Suprapubic skin (tissue), 4 donors: ENCODE measurements around the gene PLCE1. TPM values are rescaled to one million over a fixed set of nuclear protein-coding genes. Genes with fewer than 3 reads are reported as not detected.

Experiments
- DNase-seq, 2 donors: peaks; one replicate each; pipeline ENCODE4 v3.0.0-alpha.2; 2019; ENCODE audit warnings: low spot score in 2 of 2
- H3K27ac ChIP-seq: fragments of 200-600 bp; sonication (generic); one replicate; pipeline ENCODE4 v1.5.1; 2019
- H3K27me3 ChIP-seq: fragments of 200-600 bp; sonication (generic); one replicate; pipeline ENCODE4 v1.5.1; 2019
- H3K36me3 ChIP-seq: fragments of 200-600 bp; sonication (generic); one replicate; pipeline ENCODE4 v1.5.1; 2019
- H3K4me1 ChIP-seq: fragments of 200-600 bp; sonication (generic); one replicate; pipeline ENCODE4 v1.5.1; 2019
- H3K4me3 ChIP-seq: fragments of 200-600 bp; sonication (generic); one replicate; pipeline ENCODE4 v1.5.1; 2019; ENCODE audit warnings: mild to moderate bottlenecking
- H3K9me3 ChIP-seq: fragments of 200-600 bp; sonication (generic); one replicate; pipeline ENCODE4 v1.5.1; 2019
- EP300 ChIP-seq: sonication (generic); formaldehyde crosslinking; IDR thresholded peaks from one replicate; pipeline ENCODE4 v1.6.1; 2017; ENCODE audit warnings: antibody characterized with exemption
- POLR2A ChIP-seq, 2 donors: fragments of 450-650 bp; IDR thresholded peaks; one replicate each; pipeline ENCODE4 v1.6.1; 2017; ENCODE audit warnings: antibody characterized with exemption in 2 of 2, mild to moderate bottlenecking in 2 of 2, moderate library complexity in 2 of 2
- POLR2AphosphoS5 ChIP-seq, 3 donors: sonication (generic); formaldehyde crosslinking; IDR thresholded peaks; one replicate each; pipeline ENCODE4 v1.6.1; 2017; ENCODE audit warnings: antibody characterized with exemption in 3 of 3
- WGBS: methylation state at CpG from one replicate; pipeline ENCODE4 v1.1.5; 2018; 5-methylcytosine and 5-hydroxymethylcytosine counted together
- total RNA-seq, 4 donors: library from RNA; depleted of rRNA; stranded (reverse); fragments of >200 nt; gene quantifications; one replicate each; pipeline ENCODE4 v1.1.0, GENCODE V29; 2016
- TF ChIP-seq, protein P1 (sequence below), 2 donors: fragments of 200-600 bp in 1 of 2; fragments of 450-650 bp in 1 of 2; sonication (generic) in 1 of 2; IDR thresholded peaks; one replicate each; pipeline ENCODE4 v1.5.1; 2016 to 2019; ENCODE audit warnings: antibody characterized with exemption in 2 of 2, mild to moderate bottlenecking in 1 of 2, moderate library complexity in 1 of 2

The PLCE1 gene
- total RNA-seq, 4 donors from 2014 or later = 1.0 to 2.8 (median 1.6) TPM

DNA sequence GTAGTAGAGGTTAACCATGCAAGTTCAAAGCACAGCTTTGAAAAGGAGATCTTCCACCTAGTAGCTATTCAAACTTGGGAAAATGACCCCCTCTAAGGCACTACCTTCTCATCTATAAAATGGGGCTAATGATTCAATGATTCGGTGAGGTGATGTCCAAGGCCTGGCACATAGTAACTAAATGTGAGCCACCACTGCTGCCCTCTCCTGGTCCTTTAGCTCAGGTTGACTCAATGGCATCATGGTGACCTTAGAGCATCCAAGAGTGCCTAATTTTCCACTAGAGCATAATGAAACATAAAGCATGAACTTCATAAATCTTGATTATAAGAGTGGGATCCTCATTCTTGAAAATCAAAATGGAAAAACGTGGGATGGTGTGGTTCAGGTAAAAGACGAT, 16.3 kb upstream of the PLCE1 start:
- no peak for DNase-seq
- H3K9me3 ChIP-seq = no peaks in the 10 kb centered on the region
- H3K27ac ChIP-seq = no peak overlapping the region
- 62% methylated on average over 3 of the region's 3 CpGs for WGBS
- TF ChIP-seq EP300 = no peak
- peaks cover 3% of the 10 kb centered on the region for H3K27me3 ChIP-seq
- H3K4me1 ChIP-seq = no peaks in the 10 kb centered on the region
- no peaks in the 10 kb centered on the region for H3K36me3 ChIP-seq
- H3K4me3 ChIP-seq = no peak overlapping the region

DNA sequence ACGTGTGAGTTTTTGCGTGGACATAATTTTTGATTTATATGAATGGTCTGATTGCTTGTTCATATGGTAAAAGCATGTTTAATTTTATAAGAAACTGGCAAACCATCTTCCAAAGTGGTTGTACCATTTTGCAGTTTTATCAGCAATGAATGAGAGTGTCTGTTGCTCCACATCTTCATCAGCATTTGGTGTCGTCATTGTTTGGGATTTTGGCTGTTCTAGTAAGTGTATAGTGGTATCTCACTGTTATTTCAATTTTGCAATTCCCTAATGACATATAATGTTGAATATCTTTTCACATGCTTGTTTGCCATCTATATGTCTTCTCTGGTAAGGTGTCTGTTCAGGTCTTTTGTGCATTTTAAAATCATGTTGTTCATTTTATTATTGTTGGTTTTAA, 13.2 kb upstream of the PLCE1 start:
- DNase-seq = no peak
- H3K9me3 ChIP-seq = no peaks in the 10 kb centered on the region
- WGBS = 88% methylated on average over 3 of the region's 3 CpGs
- H3K27me3 ChIP-seq = peaks cover 3% of the 10 kb centered on the region
- H3K36me3 ChIP-seq = no peaks in the 10 kb centered on the region
- H3K27ac ChIP-seq = no peak overlapping the region
- H3K4me3 ChIP-seq = no peak overlapping the region
- H3K4me1 ChIP-seq = no peaks in the 10 kb centered on the region
- TF ChIP-seq, protein P1, sequence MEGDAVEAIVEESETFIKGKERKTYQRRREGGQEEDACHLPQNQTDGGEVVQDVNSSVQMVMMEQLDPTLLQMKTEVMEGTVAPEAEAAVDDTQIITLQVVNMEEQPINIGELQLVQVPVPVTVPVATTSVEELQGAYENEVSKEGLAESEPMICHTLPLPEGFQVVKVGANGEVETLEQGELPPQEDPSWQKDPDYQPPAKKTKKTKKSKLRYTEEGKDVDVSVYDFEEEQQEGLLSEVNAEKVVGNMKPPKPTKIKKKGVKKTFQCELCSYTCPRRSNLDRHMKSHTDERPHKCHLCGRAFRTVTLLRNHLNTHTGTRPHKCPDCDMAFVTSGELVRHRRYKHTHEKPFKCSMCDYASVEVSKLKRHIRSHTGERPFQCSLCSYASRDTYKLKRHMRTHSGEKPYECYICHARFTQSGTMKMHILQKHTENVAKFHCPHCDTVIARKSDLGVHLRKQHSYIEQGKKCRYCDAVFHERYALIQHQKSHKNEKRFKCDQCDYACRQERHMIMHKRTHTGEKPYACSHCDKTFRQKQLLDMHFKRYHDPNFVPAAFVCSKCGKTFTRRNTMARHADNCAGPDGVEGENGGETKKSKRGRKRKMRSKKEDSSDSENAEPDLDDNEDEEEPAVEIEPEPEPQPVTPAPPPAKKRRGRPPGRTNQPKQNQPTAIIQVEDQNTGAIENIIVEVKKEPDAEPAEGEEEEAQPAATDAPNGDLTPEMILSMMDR (IDR thresholded peaks at IDR 0.05) = no peak
- TF ChIP-seq EP300 (no peak), POLR2AphosphoS5 (IDR thresholded peaks at IDR 0.05) (no peak), POLR2A (IDR thresholded peaks at IDR 0.05) (no peak)

DNA sequence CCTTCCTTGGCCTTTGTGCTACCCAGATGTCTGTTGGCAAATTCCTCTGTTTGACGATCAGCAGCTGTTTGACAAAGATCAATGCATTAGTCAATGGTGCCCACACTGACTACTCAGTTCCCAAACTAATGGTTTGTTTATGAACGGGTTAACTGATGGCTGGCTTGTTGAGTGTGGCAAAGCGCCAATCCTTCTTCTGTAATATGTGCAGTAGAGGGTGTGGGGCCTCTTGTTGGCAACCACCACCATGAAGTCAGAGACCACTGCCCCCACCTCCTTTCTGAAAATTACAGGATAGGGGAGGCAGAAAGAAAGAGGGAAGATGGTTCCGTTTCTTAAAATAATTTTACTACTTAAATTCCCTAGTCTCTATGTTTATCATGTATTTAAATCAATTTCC, 2.6 kb upstream of the PLCE1 start:
- no peaks in the 10 kb centered on the region for H3K36me3 ChIP-seq
- no peak for TF ChIP-seq POLR2A (IDR thresholded peaks at IDR 0.05)
- TF ChIP-seq, protein P1 (IDR thresholded peaks at IDR 0.05) = no peak
- TF ChIP-seq POLR2AphosphoS5 (IDR thresholded peaks at IDR 0.05) = no peak
- TF ChIP-seq EP300 = no peak
- 49% methylated on average over 4 of the region's 4 CpGs for WGBS
- peaks cover 24% of the 10 kb centered on the region for H3K27me3 ChIP-seq
- DNase-seq = no peak
- peaks cover 28% of the 10 kb centered on the region for H3K4me1 ChIP-seq
- H3K9me3 ChIP-seq = no peaks in the 10 kb centered on the region
- H3K4me3 ChIP-seq = no peak overlapping the region
- no peak overlapping the region for H3K27ac ChIP-seq

DNA sequence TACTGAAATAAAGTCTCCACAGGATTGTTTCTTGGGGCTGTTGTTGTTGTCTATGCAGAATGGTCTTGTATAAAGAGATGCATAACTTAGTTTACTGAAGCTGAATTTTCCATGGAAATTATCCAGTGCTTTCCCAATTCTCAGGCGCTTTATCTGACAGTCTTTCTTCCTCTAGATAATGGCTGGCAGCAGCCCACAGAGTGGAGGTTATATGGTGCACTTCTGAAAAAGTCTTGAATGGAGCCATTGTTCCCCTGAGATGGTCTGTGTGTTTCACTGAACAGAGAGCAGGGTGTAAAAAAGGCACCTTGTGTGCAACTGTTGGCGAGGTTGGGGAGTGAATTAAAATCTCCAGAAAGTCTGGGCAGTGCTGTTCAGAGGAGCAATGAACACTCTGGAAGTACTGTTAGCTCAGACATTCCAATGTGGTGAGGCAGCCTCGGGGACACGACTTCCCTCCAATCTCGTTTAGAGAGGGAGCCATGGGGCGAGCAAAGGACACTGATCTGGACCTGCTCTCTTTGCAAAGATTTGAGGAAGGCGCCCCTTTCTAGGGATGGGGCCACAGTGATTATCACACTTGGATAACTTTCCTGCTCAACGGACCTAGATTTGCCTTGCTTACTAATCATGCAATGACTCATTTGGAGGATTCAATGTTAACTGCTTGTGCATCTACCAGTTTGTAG, 2.0 kb upstream of the PLCE1 start:
- Histone ChIP-seq H3K36me3 (no peaks in the 10 kb centered on the region), H3K4me1 (peaks cover 28% of the 10 kb centered on the region), H3K9me3 (no peaks in the 10 kb centered on the region), H3K27ac (no peak overlapping the region), H3K4me3 (no peak overlapping the region), H3K27me3 (peaks cover 24% of the 10 kb centered on the region)
- no peak for DNase-seq
- TF ChIP-seq POLR2A (IDR thresholded peaks at IDR 0.05) (no peak), POLR2AphosphoS5 (IDR thresholded peaks at IDR 0.05) (no peak), EP300 (no peak)
- TF ChIP-seq, protein P1 (IDR thresholded peaks at IDR 0.05) = no peak
- whole genome bisulfite sequencing = 20% methylated on average over 8 of the region's 8 CpGs

DNA sequence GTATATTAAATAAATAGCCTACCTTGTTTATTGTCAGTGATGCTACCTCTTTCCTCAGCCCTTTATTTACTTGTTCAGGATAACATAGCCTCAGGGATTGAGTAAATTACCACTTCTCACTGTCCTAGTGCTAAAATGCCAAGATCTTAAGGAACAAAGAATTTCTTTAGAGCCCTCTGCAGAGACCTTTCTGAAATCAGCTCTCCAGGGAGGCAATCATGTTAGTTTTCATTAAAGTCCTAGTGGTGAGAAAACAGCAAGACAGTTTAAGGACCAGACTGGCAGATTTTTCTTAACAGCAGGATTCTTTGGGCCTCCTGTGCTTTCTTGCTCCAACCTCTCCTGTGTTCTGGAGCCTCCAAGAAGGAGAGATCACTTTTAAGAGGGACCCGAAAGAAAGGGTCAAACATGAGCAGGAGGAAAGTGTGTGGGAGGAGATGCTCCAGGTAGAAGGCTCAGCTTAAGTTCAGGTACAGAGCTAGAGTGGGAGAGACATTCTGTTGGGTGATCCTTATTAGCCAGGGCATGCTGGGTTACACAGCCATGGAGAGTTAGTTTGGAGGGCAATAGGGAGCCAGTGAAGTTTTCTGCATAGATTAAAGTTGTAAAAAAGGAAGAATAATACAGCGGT, 1.2 kb upstream of the PLCE1 start:
- no peak overlapping the region for H3K4me3 ChIP-seq
- no peak for DNase-seq
- peaks cover 28% of the 10 kb centered on the region for H3K4me1 ChIP-seq
- H3K9me3 ChIP-seq = no peaks in the 10 kb centered on the region
- H3K27me3 ChIP-seq = peaks cover 24% of the 10 kb centered on the region
- 75% methylated on average over 2 of the region's 2 CpGs for WGBS
- H3K27ac ChIP-seq = no peak overlapping the region
- TF ChIP-seq POLR2A (IDR thresholded peaks at IDR 0.05) = no peak
- TF ChIP-seq, protein P1 (IDR thresholded peaks at IDR 0.05) = no peak
- TF ChIP-seq POLR2AphosphoS5 (IDR thresholded peaks at IDR 0.05) = no peak
- TF ChIP-seq EP300 = no peak
- H3K36me3 ChIP-seq = no peaks in the 10 kb centered on the region
